NCI-H82 treated with DMSO at 0.1 percent for 48 hours (cell line): ENCODE measurements around the gene KRTCAP3.

Experiments
- DNase-seq: peaks from one replicate; lab custom pipeline; 2025; ENCODE audit not compliant: unreplicated experiment; lab: John Stamatoyannopoulos, UW

Gene KRTCAP3

DNA sequence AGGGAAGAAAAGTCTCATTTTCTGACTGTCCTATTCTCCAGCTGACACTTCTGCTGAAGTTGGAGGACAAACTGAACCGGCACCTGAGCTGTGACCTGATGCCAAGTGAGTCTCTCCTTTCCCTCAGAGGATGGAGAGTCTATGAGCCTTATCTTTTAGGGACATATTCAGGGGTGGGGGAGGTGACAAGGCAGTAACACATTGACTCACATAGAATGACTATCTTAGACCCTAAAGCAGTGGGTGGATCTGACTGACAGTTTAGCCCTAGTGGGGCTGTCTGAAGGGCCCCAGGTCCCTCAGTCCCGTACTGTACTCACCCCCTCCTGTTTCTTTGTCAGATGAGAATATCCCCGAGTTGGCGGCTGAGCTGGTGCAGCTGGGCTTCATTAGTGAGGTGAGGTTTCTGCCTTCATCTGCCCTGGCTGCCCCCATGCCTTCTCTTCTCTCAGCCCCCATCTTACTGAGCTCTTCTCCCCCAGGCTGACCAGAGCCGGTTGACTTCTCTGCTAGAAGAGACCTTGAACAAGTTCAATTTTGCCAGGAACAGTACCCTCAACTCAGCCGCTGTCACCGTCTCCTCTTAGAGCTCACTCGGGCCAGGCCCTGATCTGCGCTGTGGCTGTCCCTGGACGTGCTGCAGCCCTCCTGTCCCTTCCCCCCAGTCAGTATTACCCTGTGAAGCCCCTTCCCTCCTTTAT, 805 bp upstream of the KRTCAP3 start:
- no peak for DNase-seq

DNA sequence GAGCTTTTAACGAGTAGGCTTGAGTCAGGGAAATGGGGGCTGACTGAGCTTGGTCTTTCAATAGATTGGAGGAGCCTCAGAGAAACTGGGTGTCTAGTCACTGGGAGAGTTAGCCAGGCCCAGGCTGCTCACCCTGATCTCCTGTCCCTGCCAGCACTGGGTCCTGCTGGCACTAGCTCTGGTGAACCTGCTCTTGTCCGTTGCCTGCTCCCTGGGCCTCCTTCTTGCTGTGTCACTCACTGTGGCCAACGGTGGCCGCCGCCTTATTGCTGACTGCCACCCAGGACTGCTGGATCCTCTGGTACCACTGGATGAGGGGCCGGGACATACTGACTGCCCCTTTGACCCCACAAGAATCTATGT, 720 bp downstream of the KRTCAP3 start:
- no peak for DNase-seq

DNA sequence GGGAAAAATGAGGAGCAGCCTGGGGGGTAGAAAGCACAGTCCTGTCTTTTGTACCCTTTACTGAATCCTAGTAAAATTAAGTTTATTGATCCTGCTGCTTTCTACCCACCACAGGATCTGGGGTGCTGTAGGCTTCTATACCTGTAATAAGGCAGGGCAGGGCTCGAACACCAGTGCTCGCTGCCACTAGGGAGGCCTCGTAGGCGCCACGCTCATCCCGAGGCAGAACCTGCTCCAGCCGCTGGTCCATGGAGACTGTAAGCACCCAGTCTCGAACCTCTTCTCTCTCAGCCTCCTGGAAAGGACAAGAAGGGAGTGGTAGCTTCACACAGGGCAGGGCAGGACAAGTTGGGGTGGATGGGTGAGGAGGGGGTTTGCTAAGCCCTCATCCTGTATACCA, 3.0 kb downstream of the KRTCAP3 start:
- no peak for DNase-seq

DNA sequence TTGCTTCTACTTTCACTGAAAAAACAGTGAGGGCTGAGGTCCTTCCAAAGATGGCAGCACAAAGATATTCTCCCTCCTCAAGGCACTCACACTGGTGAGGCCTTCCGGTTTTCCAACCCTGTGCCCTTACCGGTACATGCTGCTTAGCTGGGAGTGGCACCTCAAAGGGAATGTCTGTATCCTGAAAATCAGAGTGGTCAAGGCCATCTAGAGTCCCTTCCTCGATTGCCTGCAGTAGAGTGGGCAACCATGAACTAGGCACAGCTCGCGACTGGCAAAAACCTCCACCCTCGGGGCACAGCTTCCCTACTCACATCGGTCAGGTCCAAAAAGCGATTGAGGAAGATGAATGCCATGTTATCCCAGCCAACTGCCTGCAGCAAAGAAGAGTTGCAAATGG, 3.4 kb downstream of the KRTCAP3 start:
- DNase-seq, result no peak

DNA sequence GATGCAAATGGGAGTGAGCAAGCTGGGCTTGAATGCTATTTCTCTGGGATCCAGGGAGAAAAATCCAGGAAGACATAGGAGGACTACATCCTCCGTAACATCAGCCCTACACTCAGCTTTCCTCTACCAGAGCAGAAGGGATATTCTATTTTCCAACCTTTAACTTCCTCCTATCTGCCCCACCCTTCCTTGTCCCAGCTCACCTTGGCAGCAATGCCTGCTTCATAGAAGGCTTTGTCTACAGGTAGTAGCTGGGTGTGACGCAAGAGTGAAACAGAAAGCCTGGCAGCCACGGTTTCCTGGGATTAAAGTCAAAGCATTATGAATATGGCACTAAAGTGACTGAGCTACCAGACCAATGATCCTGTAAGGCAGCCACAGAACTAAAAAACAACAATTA, 3.9 kb downstream of the KRTCAP3 start:
- DNase-seq, result no peak

DNA sequence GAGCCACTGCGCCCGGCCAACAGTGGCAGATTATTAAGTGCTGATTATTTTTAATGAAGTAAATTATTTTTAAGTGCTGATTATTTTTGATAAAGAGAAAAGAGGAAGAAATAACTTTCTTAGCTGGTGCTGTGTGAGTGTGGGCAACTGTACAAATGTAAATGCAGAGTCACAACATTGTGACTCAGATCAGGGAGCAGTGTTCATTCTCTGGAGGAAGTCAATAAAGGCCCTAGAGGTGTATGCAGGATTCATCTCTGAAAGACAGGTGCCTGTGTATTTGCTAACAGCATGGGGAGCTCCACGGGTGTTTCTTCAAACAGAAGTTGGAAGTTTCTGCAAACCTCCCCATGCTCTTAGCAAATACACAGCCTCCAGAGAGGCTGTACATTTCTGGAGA, 6.2 kb downstream of the KRTCAP3 start:
- no peak for DNase-seq

DNA sequence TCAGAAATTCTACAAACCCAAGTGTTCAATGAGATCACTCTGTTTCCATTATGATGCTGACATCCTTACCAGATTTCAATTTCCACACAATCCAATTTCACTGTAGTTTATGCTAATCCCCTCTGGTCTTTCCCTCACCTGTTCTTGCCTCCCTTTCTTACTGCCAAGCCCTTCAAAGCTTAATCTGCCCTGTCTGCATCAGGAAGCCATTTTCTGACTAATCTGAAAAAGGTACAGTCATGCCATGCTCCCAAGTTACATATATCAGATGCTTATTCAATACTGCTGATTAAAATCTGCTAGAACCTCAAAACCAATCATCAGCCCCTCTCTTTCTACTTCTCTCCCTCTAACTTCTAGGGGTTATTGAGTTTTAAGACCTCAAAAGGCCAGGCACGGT, 8.9 kb downstream of the KRTCAP3 start:
- peak; percentile 68 for DNase-seq

DNA sequence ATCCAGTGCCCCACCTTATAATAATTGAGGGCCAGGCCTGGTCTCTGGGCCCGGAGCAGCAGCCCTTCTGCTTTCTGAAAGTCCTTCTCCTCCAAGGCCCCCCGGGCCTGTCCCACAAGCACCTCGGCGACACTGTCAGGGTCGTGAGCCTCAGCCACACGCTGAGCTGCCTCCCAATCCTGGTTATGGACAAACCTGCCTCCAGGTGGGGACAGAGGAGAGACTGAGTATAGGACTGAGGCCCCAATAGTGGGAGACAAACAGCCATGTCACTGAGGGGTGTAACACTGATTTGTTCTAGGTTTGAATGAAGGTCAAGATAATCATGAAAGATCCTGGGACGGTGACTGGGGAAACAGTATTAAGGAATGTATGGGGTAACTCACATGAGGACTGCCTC, 11.8 kb downstream of the KRTCAP3 start:
- no peak for DNase-seq

DNA sequence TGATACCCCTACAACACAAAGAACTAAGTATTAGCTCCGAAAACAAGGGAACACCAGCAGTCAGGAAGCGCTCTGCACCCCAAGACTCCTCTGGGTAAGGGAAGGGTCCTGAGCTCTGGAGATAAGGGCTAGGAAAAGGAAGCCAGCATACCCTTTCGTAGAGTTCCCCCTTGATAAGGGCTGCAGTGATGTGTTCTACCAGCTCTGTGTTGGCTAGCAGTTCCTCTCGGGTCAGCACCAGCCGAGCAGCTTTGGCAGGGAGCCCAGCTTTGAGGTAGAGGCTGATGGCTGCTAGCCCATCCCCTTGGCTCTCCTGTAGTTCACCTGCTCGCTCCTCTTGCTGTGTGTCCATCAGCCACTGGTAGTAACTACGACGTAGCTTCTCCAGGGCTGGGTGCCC, 18.9 kb downstream of the KRTCAP3 start:
- DNase-seq, result no peak

DNA sequence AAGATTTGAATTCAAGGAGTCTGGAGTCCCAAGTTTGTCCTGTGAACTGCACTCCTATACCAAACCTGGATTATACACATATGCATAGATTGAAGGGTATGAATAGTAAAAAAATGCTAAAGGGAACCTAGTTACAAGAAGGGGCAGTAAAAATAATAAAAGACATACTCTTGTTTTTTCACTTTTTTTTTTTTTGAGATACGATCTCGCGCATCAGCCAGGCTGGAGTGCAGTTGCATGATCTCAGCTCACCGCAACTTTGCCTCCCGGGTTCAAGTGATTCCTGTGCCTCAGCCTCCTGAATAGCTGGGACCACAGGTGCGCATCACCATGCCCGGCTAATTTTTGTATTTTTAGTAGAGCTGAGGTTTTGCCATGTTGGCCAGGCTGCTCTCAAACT, 22.3 kb downstream of the KRTCAP3 start:
- no peak for DNase-seq

DNA sequence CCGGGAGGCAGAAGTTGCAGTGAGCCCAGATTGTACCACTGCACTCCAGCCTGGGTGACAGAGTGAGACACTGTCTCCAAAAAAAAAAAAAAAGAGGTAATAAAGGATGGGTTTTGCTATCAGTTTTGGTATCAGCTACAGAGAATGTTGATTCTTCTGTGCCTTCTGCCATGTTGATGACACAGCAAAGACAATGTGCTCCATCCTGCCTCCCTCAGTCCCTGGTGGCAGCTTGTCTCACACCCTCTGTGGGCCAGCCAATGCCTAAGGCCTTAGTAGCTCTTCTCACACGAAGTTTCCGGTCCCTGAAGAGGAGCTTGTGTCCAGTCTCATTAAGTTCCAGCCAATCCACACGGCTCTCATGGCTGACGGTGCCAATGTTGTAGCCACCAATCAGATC, 29.8 kb downstream of the KRTCAP3 start:
- DNase-seq, result no peak

DNA sequence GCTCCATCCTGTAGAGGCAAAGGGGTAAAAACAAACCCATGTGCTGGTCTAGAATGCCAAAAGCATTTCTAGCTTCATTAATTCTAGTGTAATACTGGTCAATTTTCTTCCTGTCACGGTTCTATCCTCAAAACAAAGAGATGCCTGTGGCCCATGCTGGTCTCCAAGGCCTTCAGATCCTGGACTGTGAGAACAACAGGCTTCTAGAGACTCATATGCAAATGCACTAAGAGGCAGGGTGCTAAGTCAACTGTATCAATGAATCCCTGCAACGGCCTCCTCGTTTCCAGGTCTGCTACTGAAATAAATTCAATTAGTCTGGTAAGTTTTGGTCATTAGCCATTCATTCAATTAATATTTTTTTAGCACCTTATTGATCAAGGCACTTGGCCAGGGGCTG, 43.3 kb downstream of the KRTCAP3 start:
- no peak for DNase-seq

DNA sequence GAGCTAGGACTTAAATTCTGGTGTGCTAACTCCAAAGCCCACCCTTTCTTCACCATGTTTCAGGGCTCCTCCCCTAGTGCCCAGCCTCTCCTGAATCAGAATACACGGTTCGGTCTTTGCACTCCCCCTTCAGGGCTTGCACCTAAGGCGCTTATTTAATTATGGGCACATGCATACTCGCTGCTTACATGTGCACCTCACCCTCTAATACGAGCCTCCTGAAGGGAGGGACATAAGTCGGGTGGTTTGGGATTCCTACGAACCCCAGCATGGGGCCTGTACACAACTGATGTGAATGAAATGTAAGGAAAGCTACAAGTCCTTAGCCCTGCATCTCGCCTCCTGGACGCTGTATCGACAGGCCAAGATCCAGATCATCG, 46.9 kb downstream of the KRTCAP3 start:
- DNase-seq, result peak; percentile 27

DNA sequence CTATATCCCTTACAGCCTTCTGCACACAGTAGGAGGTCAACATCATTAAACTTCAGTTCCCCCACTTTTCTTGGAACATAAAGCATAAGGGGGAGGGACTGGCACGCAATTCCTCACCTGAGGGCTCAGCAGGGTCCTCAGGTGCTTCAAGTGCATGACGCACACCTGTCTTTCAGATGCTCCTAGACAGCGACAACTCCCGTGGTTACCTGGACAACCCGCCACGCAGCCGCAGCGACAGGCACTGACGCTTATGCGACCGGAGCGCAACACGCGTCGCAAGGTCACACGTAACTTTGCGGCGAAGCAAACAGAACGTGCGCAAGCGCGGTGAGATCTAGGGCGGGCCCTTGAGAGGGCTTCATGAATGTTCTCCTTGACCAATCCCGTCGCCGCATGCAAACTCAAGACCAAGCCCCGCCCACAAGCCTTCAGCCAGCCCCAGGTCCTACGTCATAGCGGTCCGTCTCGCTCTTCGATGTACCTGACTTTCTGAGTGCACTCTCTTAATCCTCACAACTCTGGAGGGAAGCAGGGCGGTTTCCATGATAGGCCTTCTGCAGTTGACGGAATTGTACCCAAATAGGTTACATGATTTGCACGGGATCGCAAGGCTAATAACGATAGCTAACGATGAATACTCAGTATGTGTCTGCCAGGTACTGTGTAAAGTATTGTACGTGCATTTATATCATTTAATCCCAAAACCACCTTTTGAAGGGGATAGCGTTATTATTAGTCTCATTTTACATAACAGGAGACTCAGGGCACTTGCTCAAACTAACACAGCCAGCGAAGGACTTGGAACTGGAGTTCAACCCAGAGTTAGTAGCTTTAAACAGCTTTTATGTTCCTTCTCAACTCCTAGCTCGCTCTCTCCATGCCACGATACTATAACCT, 47.6 kb downstream of the KRTCAP3 start, which contains the start of gene IFT172:
Gene IFT172, minus strand, starts transcription at position 246 of the 900 bp plus-strand sequence. Its CDS starts 90 bp downstream, at position 156.
- peak; percentile 100 for DNase-seq

DNA sequence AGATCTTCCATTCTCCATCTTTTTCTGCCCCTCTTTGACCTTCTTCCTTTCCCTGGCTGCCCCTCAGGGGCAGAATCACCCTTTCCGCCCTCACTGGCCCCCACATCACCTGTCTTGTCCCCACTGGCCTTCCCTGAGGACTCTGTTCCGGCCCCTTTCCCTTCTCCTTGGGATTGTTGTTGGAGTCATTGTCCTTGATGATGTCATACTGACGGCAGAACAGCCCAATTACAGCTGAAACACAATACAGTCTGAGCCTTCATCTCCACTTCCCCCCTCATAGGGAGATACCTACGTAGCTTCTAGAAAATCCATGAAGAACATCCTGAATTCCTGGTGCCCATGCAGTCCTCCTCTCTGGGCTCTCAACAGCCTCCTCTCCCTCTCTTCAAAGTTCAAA, 50.4 kb downstream of the KRTCAP3 start:
- DNase-seq, result no peak

DNA sequence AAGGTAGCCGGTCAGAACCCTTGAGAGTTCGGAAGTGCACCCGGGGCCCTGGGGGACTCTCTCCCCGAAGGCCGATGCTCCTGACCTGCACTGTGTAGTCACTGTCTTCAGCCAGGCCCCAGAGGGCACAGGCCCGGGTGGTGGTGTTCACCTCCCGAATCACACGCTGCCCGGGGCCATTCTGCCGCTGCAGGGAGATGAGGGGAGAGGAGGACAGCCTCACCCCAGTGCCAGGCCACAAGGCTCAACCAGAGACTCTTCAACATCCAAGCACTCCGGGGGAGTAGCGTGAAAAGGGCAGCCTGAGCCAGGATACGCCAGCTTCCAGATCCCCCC, 51.7 kb downstream of the KRTCAP3 start:
- no peak for DNase-seq
